ENCODE results near the gene ITIH4. TPM values are rescaled to one million over a fixed set of nuclear protein-coding genes. Genes with fewer than 3 reads are reported as not detected.

The ITIH4 gene
- total and polyA plus RNA-seq, 2 of the 13 experiments (the other 11 are each of a cell fraction or from before 2014, with no cell fraction given) = 2.7 to 5.3 TPM

- peak in 1 of 2 experiments; percentile 55; a peak in 1 of 4 replicates for TF ChIP-seq EP300 (IDR thresholded peaks at IDR 0.05; ENCODE audit: low read depth in 2 of 2, low read length in 2 of 2)
- TF ChIP-seq EP300 (CRISPR knock-in tag; IDR thresholded peaks at IDR 0.05; ENCODE audit: borderline replicate concordance) = no peak
- TF ChIP-seq SKIL (CRISPR knock-in tag; IDR thresholded peaks at IDR 0.05; ENCODE audit: borderline replicate concordance) = peak; percentile 87
- TF ChIP-seq TAF1 (CRISPR knock-in tag; IDR thresholded peaks at IDR 0.05) = no peak
- no peak for TF ChIP-seq ATF4 (CRISPR knock-in tag; IDR thresholded peaks at IDR 0.05)
- TF ChIP-seq SMAD1 (CRISPR knock-in tag; IDR thresholded peaks at IDR 0.05; ENCODE audit: borderline replicate concordance, low read depth) = no peak
- no peak for TF ChIP-seq SRSF4 (IDR thresholded peaks at IDR 0.05; ENCODE audit: low read depth, low read length, poor library complexity, severe bottlenecking)
- no peak; the same call in 1 of the 2 replicates for TF ChIP-seq GATA4 (IDR thresholded peaks at IDR 0.05; ENCODE audit: borderline replicate concordance, low read depth)
- no peak for TF ChIP-seq FOXP1 (IDR thresholded peaks at IDR 0.05)
- TF ChIP-seq FOXP1 (CRISPR knock-in tag; IDR thresholded peaks at IDR 0.05) = peak; percentile 65
- TF ChIP-seq ZMYM3 (CRISPR knock-in tag; IDR thresholded peaks at IDR 0.05) = peak; percentile 78
- TF ChIP-seq MTA1 (CRISPR knock-in tag; IDR thresholded peaks at IDR 0.05; ENCODE audit: borderline replicate concordance) = no peak; the same call in 1 of the 2 replicates
- TF ChIP-seq HNRNPL (IDR thresholded peaks at IDR 0.05; ENCODE audit: low read depth, low read length) = peak; percentile 96
- TF ChIP-seq ZNF224 (CRISPR knock-in tag; IDR thresholded peaks at IDR 0.05) = peak; percentile 64; the same call in 1 of the 2 replicates
- TF ChIP-seq KLF9 (CRISPR knock-in tag; IDR thresholded peaks at IDR 0.05; ENCODE audit: low read depth) = no peak
- no peak for TF ChIP-seq MEIS2 (CRISPR knock-in tag; IDR thresholded peaks at IDR 0.05)
- TF ChIP-seq MBNL3 (CRISPR knock-in tag; conservative IDR thresholded peaks at IDR 0.05) = no peak
- no peak for TF ChIP-seq ZNF768 (CRISPR knock-in tag; IDR thresholded peaks at IDR 0.05)
- no peak for TF ChIP-seq KDM1A (CRISPR knock-in tag; IDR thresholded peaks at IDR 0.05)
- TF ChIP-seq STAG1 (CRISPR knock-in tag; IDR thresholded peaks at IDR 0.05) = no peak
- TF ChIP-seq, protein P1, sequence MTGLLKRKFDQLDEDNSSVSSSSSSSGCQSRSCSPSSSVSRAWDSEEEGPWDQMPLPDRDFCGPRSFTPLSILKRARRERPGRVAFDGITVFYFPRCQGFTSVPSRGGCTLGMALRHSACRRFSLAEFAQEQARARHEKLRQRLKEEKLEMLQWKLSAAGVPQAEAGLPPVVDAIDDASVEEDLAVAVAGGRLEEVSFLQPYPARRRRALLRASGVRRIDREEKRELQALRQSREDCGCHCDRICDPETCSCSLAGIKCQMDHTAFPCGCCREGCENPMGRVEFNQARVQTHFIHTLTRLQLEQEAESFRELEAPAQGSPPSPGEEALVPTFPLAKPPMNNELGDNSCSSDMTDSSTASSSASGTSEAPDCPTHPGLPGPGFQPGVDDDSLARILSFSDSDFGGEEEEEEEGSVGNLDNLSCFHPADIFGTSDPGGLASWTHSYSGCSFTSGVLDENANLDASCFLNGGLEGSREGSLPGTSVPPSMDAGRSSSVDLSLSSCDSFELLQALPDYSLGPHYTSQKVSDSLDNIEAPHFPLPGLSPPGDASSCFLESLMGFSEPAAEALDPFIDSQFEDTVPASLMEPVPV (CRISPR knock-in tag; IDR thresholded peaks at IDR 0.05) = peak; percentile 16; the same call in 1 of the 2 replicates
- TF ChIP-seq ZBTB2 (CRISPR knock-in tag; IDR thresholded peaks at IDR 0.05; ENCODE audit: low read depth) = no peak
- peak; percentile 56; the same call in 1 of the 2 replicates for TF ChIP-seq ZBTB38 (CRISPR knock-in tag; IDR thresholded peaks at IDR 0.05)
- TF ChIP-seq ZSCAN20 (CRISPR knock-in tag; IDR thresholded peaks at IDR 0.05; ENCODE audit: borderline replicate concordance) = no peak
- TF ChIP-seq ISL2 (CRISPR knock-in tag; IDR thresholded peaks at IDR 0.05) = peak; percentile 68
Observed at GRCh38 chr3:52786330-52787215, 43.9 kb downstream of the ITIH4 start (continued).

Data from HepG2 (cell line).